Liver (tissue), 9 donors: ENCODE measurements around the gene PPT2. TPM values are rescaled to one million over a fixed set of nuclear protein-coding genes. Genes with fewer than 3 reads are reported as not detected.

Source experiments
- DNase-seq: peaks from one replicate; pipeline ENCODE4 v3.0.0-alpha.2; 2017; ENCODE audit warnings: low spot score
- H3K27ac ChIP-seq, 2 donors: one replicate each; pipeline ENCODE4 v1.7.0; 2013; ENCODE audit warnings: inconsistent platforms in 2 of 2, low read length in 2 of 2, control low read depth in 1 of 2, low read depth in 1 of 2, mild to moderate bottlenecking in 1 of 2
- H3K27me3 ChIP-seq, 4 donors: one replicate each; pipeline versions ENCODE4 v1.6.1 to v1.7.0; 2013; ENCODE audit warnings: low read length in 3 of 4, inconsistent platforms in 1 of 4, mild to moderate bottlenecking in 1 of 4, moderate library complexity in 1 of 4; ENCODE audit not compliant: control insufficient read depth in 4 of 4, insufficient read depth in 4 of 4
- H3K36me3 ChIP-seq, 4 donors: one replicate each; pipeline versions ENCODE4 v1.6.1 to v1.7.0; 2013; ENCODE audit warnings: low read length in 3 of 4, mild to moderate bottlenecking in 3 of 4, low read depth in 1 of 4, moderate library complexity in 1 of 4; ENCODE audit not compliant: control insufficient read depth in 4 of 4, insufficient read depth in 3 of 4
- H3K4me1 ChIP-seq, 4 donors: one replicate each; pipeline versions ENCODE4 v1.6.1 to v1.7.0; 2013; ENCODE audit warnings: low read length in 3 of 4, mild to moderate bottlenecking in 3 of 4, moderate library complexity in 1 of 4; ENCODE audit not compliant: control insufficient read depth in 4 of 4, insufficient read depth in 4 of 4
- H3K4me3 ChIP-seq, 3 donors: one replicate each; pipeline versions ENCODE4 v1.6.1 to v1.7.0; 2013; ENCODE audit warnings: low read length in 3 of 3, control low read depth in 1 of 3, low read depth in 1 of 3, mild to moderate bottlenecking in 1 of 3
- H3K9ac ChIP-seq, 2 donors: one replicate each; pipeline ENCODE4 v1.7.0; 2013; ENCODE audit warnings: low read length in 2 of 2, mild to moderate bottlenecking in 2 of 2, moderate library complexity in 2 of 2, control low read depth in 1 of 2, low read depth in 1 of 2
- H3K9me3 ChIP-seq, 4 donors: one replicate each; pipeline versions ENCODE4 v1.6.1 to v1.7.0; 2013; ENCODE audit warnings: low read length in 3 of 4; ENCODE audit not compliant: control insufficient read depth in 4 of 4
- ATF3 ChIP-seq: IDR thresholded peaks from 2 replicates; pipeline ENCODE4 v1.6.1; 2016; ENCODE audit warnings: antibody characterized with exemption
- EGR1 ChIP-seq, 2 donors: IDR thresholded peaks; 2 replicates each; pipeline ENCODE4 v1.6.1; 2016 to 2018; ENCODE audit warnings: antibody characterized with exemption in 2 of 2, low read depth in 2 of 2
- FOXA2 ChIP-seq: IDR thresholded peaks from 2 replicates; pipeline ENCODE4 v1.6.1; 2016; ENCODE audit warnings: antibody characterized with exemption
- GABPA ChIP-seq, 2 donors: IDR thresholded peaks in 1 of 2; conservative IDR thresholded peaks in 1 of 2; 2 replicates each; pipeline ENCODE4 v1.6.1; 2016; ENCODE audit warnings: antibody characterized with exemption in 2 of 2, mild to moderate bottlenecking in 1 of 2, moderate library complexity in 1 of 2
- HNF4A ChIP-seq, 2 donors: conservative IDR thresholded peaks; 2 replicates each; pipeline ENCODE4 v1.6.1; 2016; ENCODE audit warnings: antibody characterized with exemption in 2 of 2, mild to moderate bottlenecking in 2 of 2
- HNF4G ChIP-seq: IDR thresholded peaks from 2 replicates; pipeline ENCODE4 v1.6.1; 2016; ENCODE audit warnings: antibody characterized with exemption
- JUND ChIP-seq, 2 donors: IDR thresholded peaks; 2 replicates each; pipeline ENCODE4 v1.6.1; 2016; ENCODE audit warnings: antibody characterized with exemption in 2 of 2
- MAX ChIP-seq: IDR thresholded peaks from 2 replicates; pipeline ENCODE4 v1.6.1; 2016; ENCODE audit warnings: antibody characterized with exemption
- NR2F2 ChIP-seq: IDR thresholded peaks from 2 replicates; pipeline ENCODE4 v1.6.1; 2016; ENCODE audit warnings: antibody characterized with exemption
- RAD21 ChIP-seq, 2 donors: IDR thresholded peaks; 2 replicates each; pipeline ENCODE4 v1.6.1; 2016; ENCODE audit warnings: antibody characterized with exemption in 2 of 2, mild to moderate bottlenecking in 2 of 2
- RXRA ChIP-seq, 2 donors: IDR thresholded peaks; 2 replicates each; pipeline ENCODE4 v1.6.1; 2017 to 2018; ENCODE audit warnings: antibody characterized with exemption in 2 of 2, mild to moderate bottlenecking in 1 of 2
- SP1 ChIP-seq: IDR thresholded peaks from 2 replicates; pipeline ENCODE4 v1.6.1; 2018; ENCODE audit warnings: antibody characterized with exemption, mild to moderate bottlenecking
- TAF1 ChIP-seq: conservative IDR thresholded peaks from 2 replicates; pipeline ENCODE4 v1.6.1; 2016; ENCODE audit warnings: antibody characterized with exemption, mild to moderate bottlenecking
- YY1 ChIP-seq: IDR thresholded peaks from 2 replicates; pipeline ENCODE4 v1.6.1; 2016; ENCODE audit warnings: antibody characterized with exemption, mild to moderate bottlenecking
- ZBTB33 ChIP-seq: IDR thresholded peaks from 2 replicates; pipeline ENCODE4 v1.6.1; 2016; ENCODE audit warnings: antibody characterized with exemption
- WGBS: extraction: QIAGEN DNeasy Blood & Tissue Kit; methylation state at CpG from one replicate; pipeline ENCODE4 v1.1.7; 2013; 5-methylcytosine and 5-hydroxymethylcytosine counted together
- polyA plus RNA-seq, 2 donors: library from polyadenylated mRNA; stranded (reverse) in 1 of 2; unstranded in 1 of 2; fragments of 200-250 nt in 1 of 2; fragments of >200 nt in 1 of 2; fragmentation: Nextera tagmentation in 1 of 2; extraction: Ambion mirVana in 1 of 2; gene quantifications; one replicate each; pipeline versions ENCODE4 v1.2.1 to v1.2.3, GENCODE V29; 2013 to 2015
- total RNA-seq, 2 donors: library from RNA; depleted of rRNA; stranded (reverse); fragments of >200 nt; gene quantifications; one replicate each; pipeline ENCODE4 v1.2.3, GENCODE V29; 2014
- TF ChIP-seq, protein P1 (sequence below): IDR thresholded peaks from 2 replicates; pipeline ENCODE4 v1.6.1; 2016; ENCODE audit warnings: antibody characterized with exemption, mild to moderate bottlenecking
- donor health status: healthy.
- donor health status: healthy.
- donor health status: healthy.
- donor health status: healthy.
- donor health status: healthy.

The PPT2 gene
- total and polyA plus RNA-seq, 4 donors, result 7.6 to 47.4 (median 15.1) TPM

DNA sequence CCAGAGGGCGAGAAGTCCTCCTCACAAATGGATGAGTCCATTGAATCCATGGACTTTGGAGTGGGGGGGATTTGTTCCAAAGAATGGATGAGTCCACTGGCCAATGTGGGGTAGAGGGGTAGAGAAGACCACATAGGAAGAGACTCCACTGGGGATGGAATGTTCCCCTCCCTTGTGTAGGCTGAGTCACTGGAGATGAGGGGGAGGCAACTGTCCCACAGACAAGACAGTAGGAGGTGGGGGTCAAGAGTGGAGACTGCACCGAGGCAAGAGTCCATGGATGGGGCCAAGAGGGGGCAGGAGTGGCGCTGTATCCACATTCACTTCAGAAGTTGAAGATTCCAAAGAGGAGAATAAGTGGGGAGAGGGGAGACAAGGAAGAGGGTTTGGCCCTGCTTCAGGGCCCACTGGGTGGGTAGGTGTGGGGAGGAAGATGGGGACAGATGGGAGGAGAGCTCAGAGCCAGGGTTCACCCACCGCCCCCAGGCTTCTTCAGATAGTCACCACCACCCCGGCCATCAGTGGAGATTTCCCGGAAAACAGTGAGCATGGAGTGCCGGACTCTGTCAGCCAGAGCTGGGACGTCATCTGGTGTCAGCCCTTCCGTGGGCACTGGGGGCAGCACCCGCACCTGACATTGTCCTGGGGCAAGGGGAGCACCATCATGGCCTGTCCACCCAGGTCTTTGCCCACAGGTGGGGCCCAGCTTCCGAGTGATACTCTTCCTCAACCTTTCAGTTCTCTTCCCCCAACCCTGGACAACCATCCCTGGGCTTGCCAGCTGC lies 15.1 kb downstream of the PPT2 start:
- WGBS, result 92% methylated on average over 11 of the region's 11 CpGs
- Histone ChIP-seq H3K36me3 (peaks cover 6 to 35% (median 11%) of the 10 kb centered on the region in 4 donors), H3K27ac (no peak overlapping the region), H3K9ac (no peak overlapping the region), H3K9me3 (no peaks in the 10 kb centered on the region), H3K4me1 (peaks cover 0 to 3% (median 0%) of the 10 kb centered on the region in 4 donors), H3K27me3 (no peaks in the 10 kb centered on the region), H3K4me3 (no peak overlapping the region)
- no peak for DNase-seq
- TF ChIP-seq HNF4A (conservative IDR thresholded peaks at IDR 0.05) (peak in 1 of 2 donors; percentile 11), FOXA2 (no peak), YY1 (no peak), MAX (no peak)
- TF ChIP-seq, protein P1, sequence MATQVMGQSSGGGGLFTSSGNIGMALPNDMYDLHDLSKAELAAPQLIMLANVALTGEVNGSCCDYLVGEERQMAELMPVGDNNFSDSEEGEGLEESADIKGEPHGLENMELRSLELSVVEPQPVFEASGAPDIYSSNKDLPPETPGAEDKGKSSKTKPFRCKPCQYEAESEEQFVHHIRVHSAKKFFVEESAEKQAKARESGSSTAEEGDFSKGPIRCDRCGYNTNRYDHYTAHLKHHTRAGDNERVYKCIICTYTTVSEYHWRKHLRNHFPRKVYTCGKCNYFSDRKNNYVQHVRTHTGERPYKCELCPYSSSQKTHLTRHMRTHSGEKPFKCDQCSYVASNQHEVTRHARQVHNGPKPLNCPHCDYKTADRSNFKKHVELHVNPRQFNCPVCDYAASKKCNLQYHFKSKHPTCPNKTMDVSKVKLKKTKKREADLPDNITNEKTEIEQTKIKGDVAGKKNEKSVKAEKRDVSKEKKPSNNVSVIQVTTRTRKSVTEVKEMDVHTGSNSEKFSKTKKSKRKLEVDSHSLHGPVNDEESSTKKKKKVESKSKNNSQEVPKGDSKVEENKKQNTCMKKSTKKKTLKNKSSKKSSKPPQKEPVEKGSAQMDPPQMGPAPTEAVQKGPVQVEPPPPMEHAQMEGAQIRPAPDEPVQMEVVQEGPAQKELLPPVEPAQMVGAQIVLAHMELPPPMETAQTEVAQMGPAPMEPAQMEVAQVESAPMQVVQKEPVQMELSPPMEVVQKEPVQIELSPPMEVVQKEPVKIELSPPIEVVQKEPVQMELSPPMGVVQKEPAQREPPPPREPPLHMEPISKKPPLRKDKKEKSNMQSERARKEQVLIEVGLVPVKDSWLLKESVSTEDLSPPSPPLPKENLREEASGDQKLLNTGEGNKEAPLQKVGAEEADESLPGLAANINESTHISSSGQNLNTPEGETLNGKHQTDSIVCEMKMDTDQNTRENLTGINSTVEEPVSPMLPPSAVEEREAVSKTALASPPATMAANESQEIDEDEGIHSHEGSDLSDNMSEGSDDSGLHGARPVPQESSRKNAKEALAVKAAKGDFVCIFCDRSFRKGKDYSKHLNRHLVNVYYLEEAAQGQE, result no peak

GRCh38 chr6:32170294-32170693 lies 16.4 kb downstream of the PPT2 start:
- Histone ChIP-seq H3K27ac (no peak overlapping the region), H3K27me3 (no peaks in the 10 kb centered on the region), H3K36me3 (peaks cover 5 to 32% (median 11%) of the 10 kb centered on the region in 4 donors), H3K9ac (no peak overlapping the region), H3K9me3 (no peaks in the 10 kb centered on the region), H3K4me3 (no peak overlapping the region), H3K4me1 (peaks cover 0 to 16% (median 10%) of the 10 kb centered on the region in 4 donors)
- DNase-seq, result no peak
- WGBS, result 94% methylated on average over 11 of the region's 11 CpGs
- no peak for TF ChIP-seq TAF1
- TF ChIP-seq RAD21 (IDR thresholded peaks at IDR 0.05), result no peak
- TF ChIP-seq EGR1 (IDR thresholded peaks at IDR 0.05; ENCODE audit: low read depth in 2 of 2), result no peak
- no peak for TF ChIP-seq YY1
- TF ChIP-seq SP1, result no peak
- no peak for TF ChIP-seq GABPA (IDR thresholded peaks at IDR 0.05 in 1 of 2, conservative IDR thresholded peaks at IDR 0.05 in 1 of 2)
- TF ChIP-seq ATF3, result no peak
- no peak for TF ChIP-seq JUND (IDR thresholded peaks at IDR 0.05)
- TF ChIP-seq ZBTB33, result no peak
- TF ChIP-seq NR2F2, result no peak
- TF ChIP-seq HNF4G, result no peak
- TF ChIP-seq RXRA (IDR thresholded peaks at IDR 0.05), result no peak
- no peak for TF ChIP-seq FOXA2
- no peak for TF ChIP-seq MAX
- no peak for TF ChIP-seq HNF4A (conservative IDR thresholded peaks at IDR 0.05)
